ENCODE results near the gene GALNT12. TPM values are rescaled to one million over a fixed set of nuclear protein-coding genes. Genes with fewer than 3 reads are reported as not detected.

GALNT12 gene
- total RNA-seq, 4 donors from 2014 or later, result 12.4 to 22.4 (median 16.2) TPM

DNA sequence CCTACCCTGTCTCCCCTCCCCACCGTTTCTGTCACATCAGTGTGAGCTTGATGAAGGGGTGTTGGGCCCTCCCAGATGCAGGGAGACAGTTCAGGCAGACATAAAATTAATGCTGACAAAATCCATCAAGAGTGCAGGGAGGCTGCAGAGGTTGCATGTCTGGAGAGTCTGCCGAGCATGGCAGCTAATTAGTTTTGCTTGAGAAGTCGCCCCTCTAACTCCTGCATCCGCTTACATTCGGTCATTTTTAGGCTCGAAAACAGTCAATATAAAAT lies 44.9 kb downstream of the GALNT12 start:
- intact Hi-C loops (cut with DNase I), result no loop called here
- no peak for DNase-seq (ENCODE audit: extremely low spot score)
- Histone ChIP-seq H3K4me3 (no peak overlapping the region), H3K27ac (replicated peaks in 1 of 4) (peak overlapping the region in 3 of 4 donors; percentile 14 to 86 (median 79)), H3K27me3 (no peaks in the 10 kb centered on the region), H3K36me3 (no peaks in the 10 kb centered on the region), H3K4me1 (peaks cover 5 to 50% (median 43%) of the 10 kb centered on the region in 4 donors), H3K9me3 (no peaks in the 10 kb centered on the region)
- no peak for TF ChIP-seq EP300 (IDR thresholded peaks at IDR 0.05)
- TF ChIP-seq POLR2A (IDR thresholded peaks at IDR 0.05; ENCODE audit: low read depth), result no peak
- TF ChIP-seq, protein P1, sequence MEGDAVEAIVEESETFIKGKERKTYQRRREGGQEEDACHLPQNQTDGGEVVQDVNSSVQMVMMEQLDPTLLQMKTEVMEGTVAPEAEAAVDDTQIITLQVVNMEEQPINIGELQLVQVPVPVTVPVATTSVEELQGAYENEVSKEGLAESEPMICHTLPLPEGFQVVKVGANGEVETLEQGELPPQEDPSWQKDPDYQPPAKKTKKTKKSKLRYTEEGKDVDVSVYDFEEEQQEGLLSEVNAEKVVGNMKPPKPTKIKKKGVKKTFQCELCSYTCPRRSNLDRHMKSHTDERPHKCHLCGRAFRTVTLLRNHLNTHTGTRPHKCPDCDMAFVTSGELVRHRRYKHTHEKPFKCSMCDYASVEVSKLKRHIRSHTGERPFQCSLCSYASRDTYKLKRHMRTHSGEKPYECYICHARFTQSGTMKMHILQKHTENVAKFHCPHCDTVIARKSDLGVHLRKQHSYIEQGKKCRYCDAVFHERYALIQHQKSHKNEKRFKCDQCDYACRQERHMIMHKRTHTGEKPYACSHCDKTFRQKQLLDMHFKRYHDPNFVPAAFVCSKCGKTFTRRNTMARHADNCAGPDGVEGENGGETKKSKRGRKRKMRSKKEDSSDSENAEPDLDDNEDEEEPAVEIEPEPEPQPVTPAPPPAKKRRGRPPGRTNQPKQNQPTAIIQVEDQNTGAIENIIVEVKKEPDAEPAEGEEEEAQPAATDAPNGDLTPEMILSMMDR (IDR thresholded peaks at IDR 0.05), result no peak
- TF ChIP-seq POLR2AphosphoS5 (IDR thresholded peaks at IDR 0.05), result no peak
- 64% methylated on average over 6 of the region's 6 CpGs for WGBS

DNA sequence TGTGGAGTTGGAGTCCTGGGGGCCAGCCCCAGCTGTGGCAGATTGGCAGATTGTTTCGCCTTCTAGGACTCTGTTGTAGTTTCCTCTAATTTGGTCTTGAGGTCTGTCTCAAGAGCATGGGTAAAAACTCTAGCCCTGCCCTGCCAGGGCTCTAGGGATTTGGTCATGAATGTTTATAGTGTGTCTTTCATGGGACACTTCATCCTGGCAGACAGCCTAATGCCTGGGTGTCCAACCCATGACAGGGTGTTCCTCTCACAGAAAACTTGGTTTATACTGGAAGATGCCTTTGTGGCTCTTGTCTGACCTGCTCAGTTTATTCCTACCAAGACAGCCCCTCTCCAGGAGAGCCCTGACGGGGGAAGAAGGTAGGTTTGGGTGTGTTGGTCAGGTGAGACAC lies 45.5 kb downstream of the GALNT12 start:
- Histone ChIP-seq H3K36me3 (no peaks in the 10 kb centered on the region), H3K4me3 (no peak overlapping the region), H3K27me3 (no peaks in the 10 kb centered on the region), H3K4me1 (peaks cover 5 to 46% (median 39%) of the 10 kb centered on the region in 4 donors), H3K9me3 (no peaks in the 10 kb centered on the region), H3K27ac (replicated peaks in 1 of 4) (peak overlapping the region in 1 of 4 donors; percentile 86)
- DNase-seq (ENCODE audit: extremely low spot score), result no peak
- no peak for TF ChIP-seq POLR2AphosphoS5 (IDR thresholded peaks at IDR 0.05)
- TF ChIP-seq EP300 (IDR thresholded peaks at IDR 0.05), result no peak
- 83% methylated on average over 2 of the region's 2 CpGs for WGBS
- intact Hi-C loops (cut with DNase I), result no loop called here

DNA sequence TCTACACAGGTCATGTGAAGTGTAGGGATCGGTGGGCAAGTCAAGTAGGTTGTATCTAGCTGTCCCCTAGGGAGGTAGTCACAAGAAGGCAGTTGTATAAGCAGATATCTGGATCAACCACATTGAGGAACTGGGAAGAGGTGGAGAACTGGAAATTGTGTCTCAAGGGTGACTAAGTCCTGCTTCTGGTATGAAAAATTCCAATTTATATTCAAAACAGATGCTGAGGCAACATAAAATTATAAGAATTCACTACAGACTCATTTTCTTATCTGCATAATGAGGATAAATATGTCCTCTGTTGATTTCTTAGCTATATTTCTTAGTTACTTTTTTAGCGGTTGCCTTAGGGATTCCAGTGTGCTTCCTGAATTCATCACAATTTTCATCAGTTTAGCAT lies 46.8 kb downstream of the GALNT12 start:
- intact Hi-C loops (cut with DNase I), result no loop called here
- Histone ChIP-seq H3K27me3 (no peaks in the 10 kb centered on the region), H3K9me3 (no peaks in the 10 kb centered on the region), H3K4me1 (peaks cover 0 to 34% (median 26%) of the 10 kb centered on the region in 4 donors), H3K36me3 (no peaks in the 10 kb centered on the region), H3K27ac (replicated peaks in 1 of 4) (no peak overlapping the region), H3K4me3 (no peak overlapping the region)
- WGBS, result 86% methylated on average over 2 of the region's 2 CpGs
- TF ChIP-seq POLR2AphosphoS5 (IDR thresholded peaks at IDR 0.05) (no peak), EP300 (IDR thresholded peaks at IDR 0.05) (no peak), POLR2A (IDR thresholded peaks at IDR 0.05; ENCODE audit: low read depth) (no peak)
- TF ChIP-seq, protein P1 (IDR thresholded peaks at IDR 0.05), result no peak
- DNase-seq (ENCODE audit: extremely low spot score), result no peak

DNA sequence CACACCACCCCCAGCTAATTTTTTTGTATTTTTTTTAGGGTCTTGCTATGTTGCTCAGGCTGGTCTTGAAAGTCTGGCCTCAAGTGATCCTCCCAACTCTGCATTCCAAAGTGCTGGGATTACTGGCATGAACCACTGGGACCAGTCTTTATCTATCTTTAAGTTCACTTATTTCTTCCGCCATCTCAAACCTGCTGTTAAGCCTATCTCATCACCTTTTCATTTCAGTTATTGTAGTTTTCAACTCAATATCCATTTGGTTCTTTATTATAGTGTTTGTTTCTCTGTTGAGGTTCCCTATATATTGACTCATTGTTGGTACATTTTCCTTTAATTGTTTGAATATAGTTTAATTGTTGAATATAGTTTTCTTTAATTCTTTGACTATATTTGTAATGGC lies 48.1 kb downstream of the GALNT12 start:
- Histone ChIP-seq H3K36me3 (no peaks in the 10 kb centered on the region), H3K27ac (replicated peaks in 1 of 4) (no peak overlapping the region), H3K4me1 (peaks cover 1 to 27% (median 19%) of the 10 kb centered on the region in 4 donors), H3K27me3 (no peaks in the 10 kb centered on the region), H3K4me3 (no peak overlapping the region), H3K9me3 (no peaks in the 10 kb centered on the region)
- 100% methylated on average over 1 of the region's 1 CpG for WGBS
- intact Hi-C loops (cut with DNase I), result loop anchor here (5.0 kb wide), 1 partner anchor 287 kb away; no protein-coding TSS in a partner anchor
- no peak for DNase-seq (ENCODE audit: extremely low spot score)
- TF ChIP-seq POLR2A (IDR thresholded peaks at IDR 0.05; ENCODE audit: low read depth), result no peak
- no peak for TF ChIP-seq EP300 (IDR thresholded peaks at IDR 0.05)
- TF ChIP-seq POLR2AphosphoS5 (IDR thresholded peaks at IDR 0.05), result no peak
- TF ChIP-seq, protein P1 (IDR thresholded peaks at IDR 0.05), result no peak

DNA sequence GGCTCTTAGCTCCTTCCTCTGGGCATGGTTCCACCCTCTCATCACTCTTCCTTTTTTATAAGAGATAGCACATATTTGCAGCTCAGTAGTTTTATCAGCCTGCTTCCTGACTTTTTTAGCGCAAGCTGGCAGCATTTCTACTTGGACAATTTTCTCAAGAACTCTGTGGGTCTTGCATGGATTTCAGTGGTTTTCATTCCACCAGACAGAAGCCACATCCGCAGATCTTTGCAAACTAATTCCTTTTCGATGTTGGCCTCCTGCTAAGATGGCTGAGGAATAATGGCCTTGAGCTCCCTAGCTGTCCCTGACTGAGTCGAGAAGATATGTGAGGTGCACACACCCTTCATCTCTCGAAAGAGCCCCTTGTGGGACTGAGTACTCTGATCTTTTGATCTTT lies 49.5 kb downstream of the GALNT12 start:
- DNase-seq (ENCODE audit: extremely low spot score), result no peak
- TF ChIP-seq EP300 (IDR thresholded peaks at IDR 0.05) (no peak), POLR2A (IDR thresholded peaks at IDR 0.05; ENCODE audit: low read depth) (no peak), POLR2AphosphoS5 (IDR thresholded peaks at IDR 0.05) (no peak)
- TF ChIP-seq, protein P1 (IDR thresholded peaks at IDR 0.05), result no peak
- WGBS, result 97% methylated on average over 5 of the region's 5 CpGs
- Histone ChIP-seq H3K27ac (replicated peaks in 1 of 4) (no peak overlapping the region), H3K9me3 (no peaks in the 10 kb centered on the region), H3K27me3 (no peaks in the 10 kb centered on the region), H3K4me1 (peaks cover 14 to 37% (median 25%) of the 10 kb centered on the region in 4 donors), H3K36me3 (no peaks in the 10 kb centered on the region), H3K4me3 (no peak overlapping the region)
- intact Hi-C loops (cut with DNase I), result loop anchor here (5.0 kb wide), 1 partner anchor 285 kb away; no protein-coding TSS in a partner anchor
